Thoracic aorta (tissue), 2 donors: ENCODE data around the gene FBXO42. TPM values are rescaled to one million over a fixed set of nuclear protein-coding genes. Genes with fewer than 3 reads are reported as not detected.
"Not testable (repeated sequence)": the region's sequence is repeated elsewhere in the genome, so short reads cannot be mapped to it uniquely, and the experiment has no call there.

Experiments
- ATAC-seq: fragments of 150-250 bp; one replicate; pipeline ENCODE4 v1.8.0; 2017; ENCODE audit warnings: low read depth; ENCODE audit not compliant: insufficient number of reproducible peaks, low FRiP score
- DNase-seq: peaks from one replicate; pipeline ENCODE4 v3.0.0-alpha.2; 2020; ENCODE audit warnings: low spot score
- H3K27ac ChIP-seq, 2 donors: fragments of 200-600 bp; sonication (generic); 1 replicate in 1 of 2; 2 replicates in 1 of 2; pipeline ENCODE4 v1.5.1; 2016; ENCODE audit warnings: mild to moderate bottlenecking in 2 of 2, moderate library complexity in 2 of 2
- H3K27me3 ChIP-seq: fragments of 200-600 bp; sonication (generic); replicated peaks from 2 replicates; pipeline ENCODE4 v1.6.0; 2016; ENCODE audit warnings: mild to moderate bottlenecking; ENCODE audit not compliant: insufficient read depth
- H3K36me3 ChIP-seq: fragments of 200-600 bp; sonication (generic); one replicate; pipeline ENCODE4 v1.5.1; 2016
- H3K4me1 ChIP-seq, 2 donors: fragments of 200-600 bp; sonication (generic); 1 replicate in 1 of 2; 2 replicates in 1 of 2; pipeline versions ENCODE4 v1.5.1 to v1.6.0; 2016; ENCODE audit warnings: low read depth in 2 of 2, mild to moderate bottlenecking in 1 of 2; ENCODE audit not compliant: control insufficient read depth in 1 of 2
- H3K4me3 ChIP-seq: fragments of 200-600 bp; sonication (generic); 2 replicates; pipeline ENCODE4 v1.5.1; 2016; ENCODE audit warnings: mild to moderate bottlenecking
- H3K9me3 ChIP-seq: fragments of 200-600 bp; sonication (generic); 2 replicates; pipeline ENCODE4 v1.5.1; 2016
- CTCF ChIP-seq: fragments of 200-600 bp; sonication (generic); IDR thresholded peaks from one replicate; pipeline ENCODE4 v1.5.1; 2019; ENCODE audit warnings: antibody characterized with exemption
- total RNA-seq, 2 donors: library from RNA; depleted of rRNA; stranded (reverse); fragments of >200 nt; gene quantifications; one replicate each; pipeline versions ENCODE4 v1.1.0 to v1.2.3, GENCODE V29; 2016

Gene FBXO42
- total RNA-seq, 2 donors from 2014 or later = 71.2 to 72.2 TPM

DNA sequence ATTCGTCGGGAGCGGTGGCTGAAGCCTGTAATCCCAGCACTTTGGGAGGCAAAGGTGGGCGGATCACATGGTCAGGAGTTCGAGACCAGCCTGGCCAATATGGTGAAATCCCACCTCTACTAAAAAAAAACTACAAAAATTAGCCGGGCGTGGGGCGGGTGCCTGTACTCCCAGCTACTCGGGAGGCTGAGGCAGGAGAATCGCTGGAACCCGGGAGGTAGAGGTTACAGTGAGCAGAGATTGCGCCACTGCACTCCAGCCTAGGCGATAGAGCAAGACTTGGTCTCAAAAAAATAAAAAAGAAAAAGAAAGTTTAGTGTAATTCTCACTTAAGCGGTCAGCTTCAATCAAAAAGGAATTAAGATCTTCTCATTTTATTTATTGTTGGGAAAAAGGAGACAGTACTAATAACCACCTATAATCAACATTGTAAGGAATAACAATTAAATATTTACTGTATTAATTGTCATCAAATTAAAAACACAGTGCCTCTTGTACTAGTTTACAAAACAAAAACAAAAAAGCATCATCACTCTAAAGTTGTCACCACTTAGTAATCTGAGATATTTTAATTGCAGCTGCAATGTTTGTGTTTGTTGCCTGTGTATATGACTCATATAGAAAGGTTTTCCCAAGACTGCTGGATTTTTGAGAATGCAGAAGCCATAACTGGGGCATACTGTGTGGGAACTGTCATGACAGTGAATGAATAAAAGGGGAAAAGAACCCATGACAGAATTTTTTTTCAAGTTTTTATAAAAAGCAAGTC is 3.7 kb downstream of the FBXO42 start:
- H3K9me3 ChIP-seq = no peaks in the 10 kb centered on the region
- H3K4me3 ChIP-seq = peak overlapping the region; percentile 99
- H3K27ac ChIP-seq = peak overlapping the region in 1 of 2 donors; percentile 97
- ATAC-seq (no peak), DNase-seq (no peak)
- no peaks in the 10 kb centered on the region for H3K36me3 ChIP-seq
- H3K27me3 ChIP-seq = no peaks in the 10 kb centered on the region
- TF ChIP-seq CTCF = no peak
- peaks cover 23 to 56% of the 10 kb centered on the region in 2 donors for H3K4me1 ChIP-seq

GRCh38 chr1:16343276-16343675 is 9.0 kb downstream of the FBXO42 start:
- H3K4me1 ChIP-seq = peaks cover 19 to 49% of the 10 kb centered on the region in 2 donors
- H3K27me3 ChIP-seq, H3K27ac ChIP-seq, DNase-seq, H3K4me3 ChIP-seq, H3K9me3 ChIP-seq, H3K36me3 ChIP-seq, ATAC-seq: not testable (repeated sequence)

DNA sequence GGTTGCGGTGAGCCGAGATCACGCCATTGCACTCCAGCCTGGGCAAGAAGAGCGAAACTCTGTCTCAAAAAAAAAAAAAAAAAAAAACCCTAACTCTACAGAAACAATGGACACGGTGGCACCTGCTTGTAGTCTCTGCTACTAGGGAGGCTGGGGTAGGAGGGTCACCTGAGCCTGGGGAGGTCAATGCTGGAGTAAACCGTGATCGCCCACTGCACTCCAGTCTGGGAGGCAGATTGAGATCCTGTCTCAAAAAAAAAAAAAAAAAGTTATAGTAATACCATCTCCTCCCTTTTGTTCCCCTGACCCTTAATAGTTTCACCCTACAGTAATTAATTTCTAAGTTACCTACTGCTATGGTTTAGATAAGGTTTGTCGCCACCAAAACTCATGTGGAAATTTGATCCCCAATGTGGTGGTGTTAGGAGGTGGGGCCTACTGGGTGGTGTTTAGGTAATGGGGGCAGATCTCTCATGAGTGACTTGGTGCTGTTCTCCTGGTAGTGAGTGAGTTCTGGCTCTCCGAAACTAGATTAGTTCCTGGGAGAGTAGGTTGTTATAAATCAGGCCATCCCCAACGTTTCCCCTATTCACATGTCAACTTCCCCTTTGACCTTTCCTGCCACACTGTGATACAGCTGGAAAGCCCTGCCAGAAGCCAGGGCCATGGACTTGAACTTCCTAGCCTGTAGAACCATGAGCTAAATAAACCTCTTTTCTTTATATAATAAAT is 9.8 kb downstream of the FBXO42 start:
- Histone ChIP-seq H3K36me3 (peaks cover 6% of the 10 kb centered on the region), H3K27me3 (no peaks in the 10 kb centered on the region), H3K4me1 (peaks cover 19 to 45% of the 10 kb centered on the region in 2 donors), H3K27ac (no peak overlapping the region), H3K4me3 (no peak overlapping the region), H3K9me3 (no peaks in the 10 kb centered on the region)
- DNase-seq (no peak), ATAC-seq (no peak)
- TF ChIP-seq CTCF = no peak

GRCh38 chr1:16340673-16341072 is 11.6 kb downstream of the FBXO42 start:
- no peak for TF ChIP-seq CTCF
- no peak for ATAC-seq
- no peak overlapping the region for H3K4me3 ChIP-seq

DNA sequence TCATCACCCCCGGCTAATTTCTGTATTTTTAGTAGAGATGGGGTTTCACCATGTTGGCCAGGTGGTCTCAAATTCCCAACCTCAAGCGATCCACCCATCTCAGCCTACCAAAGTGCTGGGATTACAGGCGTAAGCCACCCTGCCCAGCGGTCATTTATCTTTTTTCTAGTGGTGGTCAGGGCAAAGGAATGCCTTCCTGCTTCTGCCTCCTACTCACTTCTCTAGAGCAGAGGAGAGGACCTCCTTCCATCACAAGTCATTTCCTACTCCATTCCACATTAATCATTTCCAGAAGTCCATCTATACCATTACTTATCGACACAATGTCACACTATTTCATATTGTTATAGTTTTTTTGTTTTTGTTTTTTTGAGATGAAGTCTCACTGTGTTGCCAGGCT is 13.3 kb downstream of the FBXO42 start:
- H3K4me1 ChIP-seq = peaks cover 12 to 45% of the 10 kb centered on the region in 2 donors
- peaks cover 6% of the 10 kb centered on the region for H3K36me3 ChIP-seq
- H3K4me3 ChIP-seq = no peak overlapping the region
- TF ChIP-seq CTCF = no peak
- ATAC-seq (no peak), DNase-seq (no peak)
- no peaks in the 10 kb centered on the region for H3K9me3 ChIP-seq
- H3K27me3 ChIP-seq = no peaks in the 10 kb centered on the region
- H3K27ac ChIP-seq = no peak overlapping the region

More at GRCh38 chr1:16340673-16341072, 11.6 kb downstream of the FBXO42 start:
- peaks cover 12 to 39% of the 10 kb centered on the region in 2 donors for H3K4me1 ChIP-seq
- no peak overlapping the region for H3K27ac ChIP-seq
- no peak for DNase-seq
- H3K9me3 ChIP-seq = no peaks in the 10 kb centered on the region
- H3K36me3 ChIP-seq = peaks cover 6% of the 10 kb centered on the region
- no peaks in the 10 kb centered on the region for H3K27me3 ChIP-seq
